SW480 (cell line): ENCODE measurements around the gene MS4A6A.
"Not testable (repeated sequence)": the region's sequence is repeated elsewhere in the genome, so short reads cannot be mapped to it uniquely, and the experiment has no call there.

Source experiments
- DNase-seq: peaks from one replicate; pipeline ENCODE4 v3.0.0-alpha.2; 2016; ENCODE audit warnings: low spot score

Gene MS4A6A

DNA sequence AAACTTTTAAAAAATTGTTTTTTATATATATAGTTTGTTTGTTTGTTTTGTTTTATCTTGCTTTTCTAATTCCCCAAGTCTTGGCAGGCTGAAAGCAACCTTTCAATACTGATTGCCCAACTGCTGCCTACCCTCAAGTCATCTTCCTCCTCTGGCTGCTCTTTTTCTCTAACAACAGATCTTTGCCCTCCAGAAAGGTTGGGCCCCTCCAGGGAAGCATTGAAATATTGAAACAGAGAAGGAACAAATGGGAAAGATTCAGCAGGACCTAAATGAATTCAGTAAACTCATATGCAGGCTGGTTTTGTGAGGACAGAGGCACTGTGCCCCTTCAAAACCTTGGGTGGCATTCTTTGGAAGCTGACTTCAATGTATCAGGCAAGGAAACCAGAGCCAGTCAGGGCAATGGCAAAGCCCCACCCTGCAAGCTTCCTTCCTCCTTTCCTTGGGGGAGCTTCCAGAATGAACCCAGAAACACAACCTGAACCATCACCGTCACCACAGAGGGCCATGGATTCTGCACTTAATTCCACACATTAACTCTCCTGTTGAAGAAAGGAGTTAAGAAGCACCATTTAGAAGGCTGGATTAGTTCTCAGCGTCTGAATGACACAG, 815 bp upstream of the MS4A6A start:
- DNase-seq: no peak

DNA sequence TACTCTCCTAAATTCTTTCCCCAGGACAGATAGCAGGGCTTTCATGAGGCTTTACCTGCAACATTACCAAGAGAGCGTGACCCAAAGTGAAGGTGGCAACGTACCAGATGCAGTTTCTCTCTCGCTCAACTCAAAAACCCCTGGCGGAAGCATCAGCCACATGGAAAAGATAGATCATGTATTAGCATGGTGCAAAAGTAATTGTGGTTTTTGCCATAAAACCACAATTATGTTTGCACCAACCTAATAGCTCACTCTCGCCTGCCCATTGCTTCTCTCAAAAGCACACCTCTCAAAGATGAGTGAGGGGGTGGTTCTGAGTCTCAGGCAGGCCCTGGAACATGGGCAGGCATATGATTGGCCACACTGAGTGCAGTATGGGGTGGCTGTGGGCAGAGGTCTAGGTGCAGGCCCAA, 7.0 kb downstream of the MS4A6A start:
- DNase-seq: peak; percentile 47

DNA sequence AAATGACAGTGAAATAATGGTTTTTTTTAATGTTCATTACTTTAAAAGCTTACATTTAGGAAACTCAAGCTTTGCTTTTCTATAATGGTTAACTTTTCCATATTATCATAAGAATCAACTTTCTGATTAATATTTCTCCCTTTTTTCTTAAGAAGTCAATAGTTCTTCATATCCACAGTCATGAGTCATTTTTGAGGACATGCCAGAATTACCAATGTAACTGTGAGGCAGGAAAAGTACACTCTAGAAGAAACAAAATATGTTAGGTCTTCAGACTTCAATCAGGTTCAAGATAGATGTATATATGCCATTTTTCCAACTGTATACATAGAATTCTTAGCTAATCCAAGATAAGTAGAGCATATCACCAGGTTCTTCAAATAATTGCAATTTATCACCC, 10.9 kb downstream of the MS4A6A start:
- no peak for DNase-seq

DNA sequence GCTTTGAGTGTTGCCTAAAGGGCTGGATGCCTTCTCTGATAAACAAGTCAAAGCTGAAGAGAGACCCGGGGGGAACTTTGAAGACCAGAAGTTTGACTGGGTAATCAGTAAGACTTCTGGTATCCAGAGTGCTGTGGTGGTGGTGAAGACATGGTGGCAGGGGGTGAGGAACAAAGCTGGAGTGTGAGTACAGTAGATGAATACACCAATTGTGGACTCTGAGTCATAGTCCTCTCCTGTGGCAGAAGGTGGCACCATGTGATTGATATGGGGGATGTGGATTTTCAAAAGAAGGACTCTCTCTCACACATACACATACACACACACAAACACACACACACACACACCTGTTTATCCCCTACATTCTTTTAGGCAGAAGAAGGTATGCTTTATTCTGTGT, 12.3 kb downstream of the MS4A6A start:
- DNase-seq: peak; percentile 33

DNA sequence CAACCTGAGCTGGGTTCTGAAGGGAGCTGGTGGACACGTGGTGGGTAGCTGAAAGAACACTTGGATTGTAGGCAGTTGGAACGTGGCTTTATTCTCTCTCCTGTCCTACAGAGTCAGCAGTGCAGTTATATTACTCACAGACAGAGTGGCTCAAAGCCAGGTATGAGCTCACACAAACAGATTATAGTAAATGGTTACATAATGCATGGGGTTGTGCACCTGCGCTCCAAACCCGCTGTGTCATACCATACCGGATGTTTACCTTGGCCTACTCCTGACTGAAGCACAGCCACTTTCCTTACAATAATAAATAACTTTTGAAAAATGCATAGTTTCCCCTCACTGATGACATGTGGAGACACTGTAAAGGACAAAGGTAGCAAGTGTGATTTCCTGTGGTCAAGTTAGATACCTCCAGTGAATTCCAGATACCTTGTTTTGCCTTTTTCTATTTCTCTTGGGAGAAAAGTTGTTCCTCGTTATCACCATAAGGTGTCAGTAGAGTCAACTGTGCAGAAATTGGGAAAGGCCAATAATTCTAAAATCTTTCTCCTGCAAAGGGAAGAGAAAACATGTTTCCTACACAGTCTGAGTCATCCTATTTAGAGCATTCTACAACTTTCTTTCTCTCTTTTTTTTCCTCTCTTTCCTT, 13.5 kb downstream of the MS4A6A start:
- DNase-seq: no peak

DNA sequence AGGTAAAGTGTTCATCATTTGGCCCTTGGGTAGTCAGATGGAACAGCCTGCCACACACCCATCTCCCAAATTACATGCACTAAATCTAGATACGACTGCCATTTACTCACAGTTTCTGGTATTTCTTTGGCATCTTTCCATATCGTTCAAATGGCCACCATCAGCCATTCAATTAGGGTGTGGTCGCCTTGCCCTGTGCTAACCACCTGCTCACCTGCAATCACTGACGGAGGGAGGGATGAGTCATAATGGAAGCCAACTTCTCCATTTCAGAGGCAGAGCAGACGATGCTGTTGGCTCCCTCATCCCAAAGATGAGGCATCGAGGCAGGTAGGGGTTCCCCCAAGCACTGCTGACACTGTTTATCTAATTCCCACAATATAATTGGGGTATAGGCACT, 14.6 kb downstream of the MS4A6A start:
- DNase-seq: peak; percentile 25

DNA sequence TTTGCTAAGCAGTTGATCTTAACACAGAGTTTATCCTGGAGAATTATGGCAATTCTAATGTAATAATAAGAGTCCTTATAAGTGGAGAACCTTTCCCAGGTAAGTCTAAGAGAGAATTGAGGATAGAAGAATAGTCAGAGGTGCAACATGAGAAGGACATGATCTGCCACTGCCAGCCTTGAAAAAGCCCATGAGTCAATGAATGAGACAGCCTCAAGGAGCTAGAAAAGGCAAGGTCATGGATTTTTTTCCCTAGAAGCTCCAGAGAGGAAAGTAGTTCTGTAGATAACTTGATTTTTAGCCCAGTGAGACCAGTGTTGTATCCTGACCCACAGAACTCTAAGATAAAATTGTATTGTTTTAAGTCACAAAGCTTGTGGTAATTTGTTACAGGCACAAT, 16.9 kb downstream of the MS4A6A start:
- no peak for DNase-seq

DNA sequence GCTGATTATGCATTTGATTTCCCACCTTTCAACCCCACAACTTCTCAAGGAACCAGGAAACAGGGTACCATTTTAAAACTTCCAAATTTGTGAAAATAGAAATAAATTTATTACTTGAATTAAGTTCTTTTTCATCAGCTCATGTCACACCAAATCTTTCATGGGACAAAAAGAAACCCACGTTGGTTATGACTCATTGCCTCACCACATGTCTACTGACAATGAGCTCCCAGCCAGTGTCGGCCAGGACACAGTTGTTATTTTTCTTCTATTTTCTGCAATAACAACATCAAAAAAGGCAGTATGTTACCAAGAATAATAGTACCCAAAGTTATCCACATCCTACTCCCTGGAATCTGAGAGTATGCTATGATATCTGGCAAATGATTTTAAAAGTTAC, 17.3 kb downstream of the MS4A6A start:
- no peak for DNase-seq

DNA sequence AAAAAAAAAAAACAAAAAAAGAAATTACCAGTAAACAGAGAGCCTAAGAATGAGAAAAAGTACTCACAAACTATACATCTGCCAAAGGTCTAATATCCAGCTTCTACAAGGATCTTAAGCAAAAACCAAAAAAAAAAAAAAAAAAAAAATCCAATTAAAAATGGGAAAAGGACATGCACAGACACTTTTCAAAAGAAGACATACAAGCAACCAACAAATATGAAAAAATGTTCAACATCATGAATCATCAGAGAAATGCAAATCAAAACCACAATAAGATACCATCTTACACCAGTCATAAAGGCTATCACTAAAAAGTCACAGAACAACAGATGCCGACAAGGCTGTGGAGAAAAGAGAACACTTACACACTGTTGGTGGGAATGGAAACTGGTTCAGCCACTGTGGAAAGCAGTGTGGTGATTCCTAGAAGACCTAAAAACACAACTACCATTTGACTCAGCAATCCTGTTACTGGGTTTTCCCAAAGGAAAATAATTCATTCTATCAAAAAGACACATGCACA, 18.3 kb downstream of the MS4A6A start:
- DNase-seq: peak; percentile 21

DNA sequence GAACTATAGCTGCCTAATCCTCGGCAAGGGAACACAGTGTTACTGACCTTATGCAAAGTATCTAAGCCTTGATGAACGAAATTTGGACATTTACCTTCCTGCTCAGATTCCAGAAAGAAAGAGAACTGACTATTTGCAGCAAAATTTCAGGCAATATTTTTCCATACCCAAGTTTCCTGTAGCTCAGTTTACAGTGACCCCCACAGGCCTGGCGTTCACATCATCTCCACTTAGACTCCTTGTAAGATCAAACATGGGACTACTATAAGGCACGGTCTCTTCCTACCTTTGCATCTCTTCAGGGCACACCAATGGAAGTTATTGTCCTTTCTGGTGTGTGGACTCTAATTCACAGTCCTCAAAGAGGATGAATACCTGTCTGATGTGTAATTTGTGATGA, 21.1 kb downstream of the MS4A6A start:
- no peak for DNase-seq

DNA sequence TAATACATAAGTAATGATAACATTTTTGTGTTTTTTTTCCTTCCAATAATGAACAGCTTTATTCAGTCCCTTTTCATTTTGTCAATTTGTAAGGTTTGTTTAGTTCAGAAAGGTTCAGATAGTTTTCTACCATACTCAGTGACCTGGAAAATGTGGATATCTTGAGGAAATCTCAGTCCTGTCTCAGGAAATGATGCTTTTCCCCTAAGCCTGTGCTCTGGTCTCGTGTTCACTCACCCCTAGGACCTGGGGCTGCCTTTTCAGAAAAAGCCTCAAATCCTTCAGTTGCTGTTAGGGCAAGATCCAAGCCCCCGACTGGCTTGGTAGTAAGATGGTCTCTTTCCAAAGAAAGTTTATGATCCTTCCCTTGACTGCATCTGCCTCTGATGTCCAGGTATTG, 21.8 kb downstream of the MS4A6A start:
- DNase-seq: no peak

DNA sequence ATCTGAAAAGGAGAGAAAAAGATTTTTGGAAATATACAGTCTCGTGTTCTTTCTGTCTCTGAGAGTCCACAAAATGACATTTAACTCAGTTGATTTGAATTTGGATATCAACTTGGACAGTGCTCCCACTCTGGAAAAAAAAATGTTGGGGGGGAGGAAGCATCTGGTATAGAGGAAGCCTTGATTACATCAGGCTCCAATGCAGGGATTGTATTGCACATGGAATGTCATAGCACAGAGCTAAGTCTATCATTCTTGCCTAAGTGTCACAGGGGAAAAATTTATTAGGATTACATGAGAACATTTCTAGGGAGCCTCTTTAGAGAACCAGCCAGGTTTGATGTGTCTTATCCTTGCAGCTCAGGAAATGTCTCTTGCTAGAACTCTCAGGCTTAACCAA, 23.0 kb downstream of the MS4A6A start:
- DNase-seq: no peak

DNA sequence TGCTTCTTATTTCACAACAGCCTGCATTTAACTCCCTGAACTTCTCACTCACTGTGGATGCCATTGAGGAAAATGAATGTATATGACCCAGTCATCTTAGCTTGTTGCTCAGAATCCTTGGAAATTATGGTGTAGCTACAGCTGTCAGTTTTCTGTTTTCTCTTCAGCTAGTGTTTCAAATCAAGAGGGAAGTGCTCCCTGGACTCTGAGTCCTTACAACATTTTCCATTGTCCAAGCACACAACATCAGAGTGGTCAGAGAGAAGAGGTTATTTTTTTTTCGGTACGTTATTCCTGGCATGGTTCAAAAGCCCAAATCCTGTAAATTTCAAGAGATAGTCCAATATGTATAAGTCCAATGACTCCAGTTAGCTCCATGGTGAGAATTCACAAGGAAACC, 23.6 kb downstream of the MS4A6A start:
- DNase-seq: no peak

DNA sequence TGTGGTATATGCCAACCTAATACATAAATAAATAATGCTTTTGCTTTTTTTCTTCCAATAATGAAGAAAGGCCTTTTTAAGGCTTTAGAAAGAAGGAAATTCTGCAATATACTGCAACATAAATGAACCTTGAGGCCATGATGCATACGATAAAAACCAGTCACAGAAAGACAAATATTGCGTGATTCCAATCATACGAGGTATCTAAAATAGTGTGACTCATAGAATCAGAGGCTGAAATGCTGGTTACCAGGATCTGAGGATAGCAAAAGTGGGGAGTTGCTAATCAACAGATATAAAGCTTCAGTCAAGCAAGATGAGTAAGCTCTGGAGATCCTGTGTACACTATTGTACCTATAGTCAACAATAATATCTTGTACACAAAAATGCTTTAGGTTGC, 24.2 kb downstream of the MS4A6A start:
- DNase-seq: no peak

DNA sequence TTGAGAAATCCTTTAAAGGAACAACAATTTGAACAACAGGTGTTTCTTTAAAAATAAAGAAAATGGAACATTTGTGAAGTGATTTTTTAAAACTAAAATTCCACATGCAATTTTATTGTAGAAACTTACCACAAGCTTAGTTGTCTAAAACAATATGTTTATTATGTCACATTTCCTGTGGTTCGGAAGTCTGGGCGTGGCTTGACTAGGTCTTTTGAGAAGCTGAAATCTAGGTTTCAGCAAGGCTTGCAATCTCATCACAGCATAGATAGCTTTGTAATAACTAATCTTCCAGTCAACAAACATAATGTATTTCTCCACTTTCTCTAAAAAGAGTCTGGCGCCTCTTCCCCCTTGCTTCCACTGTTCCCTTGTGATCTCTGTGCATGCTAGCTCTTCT, 27.0 kb downstream of the MS4A6A start:
- DNase-seq: no peak

DNA sequence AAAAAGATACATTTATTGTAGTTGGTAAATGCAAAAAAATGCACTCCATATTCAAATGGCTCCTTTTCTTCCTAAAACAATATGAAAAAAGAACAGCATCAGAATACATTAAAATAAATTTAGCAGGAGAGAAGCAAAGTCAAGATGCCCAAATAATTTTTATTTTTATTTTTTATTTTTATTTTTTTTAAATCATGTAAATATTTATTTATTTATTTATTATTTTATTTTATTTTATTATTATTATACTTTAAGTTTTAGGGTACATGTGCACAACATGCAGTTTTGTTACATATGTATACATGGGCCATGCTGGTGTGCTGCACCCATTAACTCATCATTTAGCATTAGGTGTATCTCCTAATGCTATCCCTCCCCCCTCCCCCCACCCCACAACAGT, 30.2 kb downstream of the MS4A6A start:
- not testable (repeated sequence) for DNase-seq

DNA sequence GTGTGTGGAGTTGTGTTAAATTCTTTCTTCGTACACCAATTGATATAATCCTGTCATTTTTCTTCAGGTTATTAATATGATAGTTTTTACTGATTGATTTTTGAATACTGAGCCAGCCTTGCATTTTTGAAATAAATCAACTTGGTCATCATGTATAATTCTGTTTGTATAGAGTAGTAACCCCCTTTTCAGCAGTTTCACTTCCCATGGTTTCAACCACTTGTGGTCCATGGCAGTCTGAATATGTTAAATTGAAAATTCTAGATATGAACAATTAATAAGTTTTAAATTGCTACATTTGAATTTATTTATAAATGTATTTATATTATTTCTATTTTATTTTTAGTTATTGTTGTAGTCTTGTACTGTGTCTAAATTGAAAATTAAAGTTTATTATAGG, 32.6 kb downstream of the MS4A6A start:
- no peak for DNase-seq

DNA sequence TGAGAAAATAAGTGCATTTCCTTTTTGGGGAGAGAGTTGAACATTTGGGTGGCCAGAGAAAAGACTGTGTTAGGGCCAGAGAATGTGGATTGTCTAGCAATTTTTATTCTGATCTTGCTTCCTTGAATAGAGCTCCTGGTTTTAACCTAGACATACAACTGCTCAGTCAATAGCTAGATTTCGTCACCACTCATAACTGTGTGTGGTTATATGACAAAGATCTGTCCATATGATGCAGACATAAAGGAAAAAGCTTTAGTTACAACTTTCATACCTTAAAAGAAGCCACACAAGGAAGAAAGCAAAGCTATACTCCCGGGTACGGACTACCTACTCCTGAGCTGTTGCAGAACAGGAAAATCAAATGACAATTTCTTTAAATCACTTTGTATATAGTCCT, 37.2 kb downstream of the MS4A6A start:
- no peak for DNase-seq

DNA sequence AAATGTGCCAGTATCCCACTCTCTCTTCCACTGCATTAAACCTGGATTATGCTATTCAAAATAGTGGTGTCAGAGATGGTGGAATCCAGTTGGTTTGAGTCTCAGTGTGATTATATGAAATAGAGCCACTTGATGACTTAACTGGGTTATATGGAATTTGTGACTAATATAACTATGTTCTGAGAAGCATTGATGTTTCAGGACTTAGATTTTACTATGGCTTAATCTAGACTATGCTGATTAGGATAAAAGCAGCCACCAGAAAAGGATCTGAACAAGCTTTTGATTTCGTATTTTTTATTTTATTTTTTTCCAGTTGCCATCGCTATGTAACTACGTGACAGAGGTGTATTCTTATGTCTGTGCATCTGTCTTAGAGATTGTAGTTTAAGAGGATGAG, 39.1 kb downstream of the MS4A6A start:
- no peak for DNase-seq

DNA sequence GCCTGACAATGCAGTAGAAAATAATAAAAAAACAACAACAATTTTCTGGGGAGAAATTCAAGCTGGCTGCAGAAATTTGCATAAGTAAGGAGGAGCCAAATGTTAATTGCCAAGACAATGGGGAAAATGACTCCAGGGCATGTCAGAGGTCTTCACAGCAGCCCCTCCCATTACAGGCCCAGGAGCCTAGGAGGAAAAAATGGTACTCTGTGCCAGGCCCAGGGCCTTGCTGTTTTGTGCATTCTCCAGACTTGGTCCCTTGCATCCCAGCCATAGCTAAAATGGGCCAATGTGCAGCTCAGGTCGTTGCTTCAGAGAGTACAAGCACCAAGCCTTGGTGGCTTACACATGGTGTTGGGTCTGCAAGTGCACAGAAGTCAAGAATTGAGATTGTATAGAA, 49.0 kb downstream of the MS4A6A start:
- DNase-seq: no peak

DNA sequence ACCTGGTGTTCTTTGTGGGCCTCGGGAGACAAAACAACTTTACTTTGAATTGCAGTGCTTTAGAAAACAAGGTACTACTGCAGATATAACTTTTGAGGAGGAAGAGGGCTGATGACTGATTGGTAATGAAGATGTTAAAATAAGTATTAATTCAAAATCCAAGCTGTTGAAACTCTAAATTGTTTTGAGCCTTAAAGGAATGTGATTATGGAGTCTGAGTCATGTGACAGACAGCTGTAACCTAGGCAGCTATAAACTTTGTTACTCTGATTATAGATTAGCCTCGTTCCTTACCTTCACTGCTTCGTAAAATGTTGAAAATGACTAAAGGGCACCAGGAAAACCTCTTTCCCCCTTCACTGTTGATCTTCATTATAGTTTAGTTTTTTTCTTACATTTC, 51.0 kb downstream of the MS4A6A start:
- DNase-seq: no peak

DNA sequence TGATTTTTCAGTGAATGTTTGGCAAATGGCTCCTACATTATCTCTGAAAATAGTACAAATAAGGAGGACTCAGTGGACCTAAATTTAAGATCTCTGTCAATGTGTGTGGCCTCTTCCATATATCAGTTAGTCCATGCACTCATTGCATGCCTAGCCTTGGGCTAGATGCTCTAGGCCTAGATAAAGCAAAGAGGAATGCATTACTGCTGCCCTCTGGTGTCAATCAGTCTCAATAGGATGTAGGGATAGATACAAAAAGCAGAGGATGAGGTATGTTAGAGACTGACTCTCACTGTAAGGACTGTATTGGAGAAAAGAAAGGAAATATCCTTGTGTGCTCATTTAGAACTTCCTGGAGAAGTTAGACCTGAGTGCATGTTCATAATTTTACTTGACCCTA, 52.4 kb downstream of the MS4A6A start:
- DNase-seq: peak; percentile 62

DNA sequence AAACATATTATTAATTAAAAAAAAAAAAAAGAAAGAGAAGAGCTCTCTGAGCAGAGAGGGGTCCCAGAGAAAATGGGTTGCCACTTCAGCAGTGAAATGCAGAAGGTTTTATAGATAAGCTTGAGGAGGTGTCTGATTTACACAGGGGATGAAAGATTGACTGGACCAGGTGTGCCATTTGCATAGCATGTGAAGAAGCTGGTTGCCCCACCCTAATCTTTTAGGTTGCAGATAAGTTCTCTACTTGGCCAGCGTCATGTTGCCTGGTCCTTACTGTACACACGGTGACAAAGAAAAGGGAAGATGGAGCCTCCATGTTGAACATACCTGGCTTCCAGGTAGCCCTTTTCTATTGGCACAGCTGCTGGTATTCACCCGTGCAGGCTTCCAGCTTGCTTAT, 53.0 kb downstream of the MS4A6A start:
- DNase-seq: no peak

DNA sequence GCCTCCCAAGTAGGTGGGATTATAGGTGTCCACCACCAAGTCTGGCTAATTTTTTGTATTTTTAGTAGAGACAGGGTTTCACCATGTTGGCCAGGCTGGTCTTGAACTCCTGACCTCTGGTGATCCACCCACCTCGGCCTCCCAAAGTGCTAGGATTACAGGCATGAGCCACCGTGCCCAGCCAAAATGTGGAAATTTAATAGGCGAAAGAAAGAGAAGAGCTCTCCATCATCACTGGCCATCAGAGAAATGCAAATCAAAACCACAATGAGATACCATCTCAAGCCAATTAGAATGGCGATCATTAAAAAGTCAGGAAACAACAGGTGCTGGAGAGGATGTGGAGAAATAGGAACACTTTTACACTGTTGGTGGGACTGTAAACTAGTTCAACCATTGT, 54.0 kb downstream of the MS4A6A start:
- not testable (repeated sequence) for DNase-seq
